ENCODE data around the gene OPRL1. TPM values are rescaled to one million over a fixed set of nuclear protein-coding genes. Genes with fewer than 3 reads are reported as not detected.
A peak's percentile ranks its signal among the peaks of the same experiment; 100 is the strongest.

OPRL1 gene
- total and polyA plus RNA-seq, 2 of the 8 experiments (the other 6 are each of a cell fraction or from before 2014, with no cell fraction given), result 0.63 to 0.98 TPM

- Histone ChIP-seq H3K9me3 (ENCODE audit: insufficient read depth in 2 of 2, low read depth in 1 of 2, low read length in 1 of 2) (no peaks in the 10 kb centered on the region), H3K36me3 (ENCODE audit: control insufficient read depth in 2 of 4, insufficient read depth in 4 of 4, low read length in 3 of 4) (peaks cover 0 to 10% (median 0%) of the 10 kb centered on the region in 4 experiments; a peak in 1 of 8 replicates), H2BK5ac (ENCODE audit: low read depth, low read length) (no peak overlapping the region), H4K20me1 (replicated peaks in 1 of 2; ENCODE audit: control insufficient read depth in 1 of 2, insufficient read depth in 2 of 2, low read length in 2 of 2) (no peaks in the 10 kb centered on the region), H3K27ac (ENCODE audit: low read depth, low read length) (no peak overlapping the region), H3K4ac (replicated peaks; ENCODE audit: insufficient read length, low read depth, low read length) (no peak overlapping the region), H4K8ac (ENCODE audit: extremely low read depth, insufficient read depth, low read length) (peak overlapping the region; percentile 51; the same call in 1 of the 2 replicates), H4K5ac (ENCODE audit: insufficient read length, low read depth, low read length) (no peak overlapping the region), H2BK20ac (ENCODE audit: low read length) (no peak overlapping the region), H3K9ac (replicated peaks in 1 of 4; ENCODE audit: extremely low read depth in 1 of 4, low read depth in 3 of 4, low read length in 3 of 4) (no peak overlapping the region), H4K91ac (replicated peaks; ENCODE audit: insufficient read length, low read length) (no peak overlapping the region), H3K23ac (ENCODE audit: insufficient read length) (no peak overlapping the region), H3K79me2 (ENCODE audit: control insufficient read depth in 1 of 2, insufficient read depth in 2 of 2, low read length in 2 of 2) (no peaks in the 10 kb centered on the region), H3K27me3 (replicated peaks in 1 of 4; ENCODE audit: control insufficient read depth in 3 of 4, extremely low read depth in 1 of 4, insufficient read depth in 3 of 4, low read length in 3 of 4) (peaks cover 31 to 47% (median 39%) of the 10 kb centered on the region in 4 experiments), H3K23me2 (ENCODE audit: low read depth, low read length) (peaks cover 4% of the 10 kb centered on the region; the same call in 1 of the 2 replicates), H3K18ac (ENCODE audit: extremely low read depth, low read length) (no peak overlapping the region), H3K4me2 (ENCODE audit: insufficient read depth in 1 of 2, low read depth in 2 of 2, low read length in 2 of 2) (no peak overlapping the region), H2AK5ac (ENCODE audit: low read depth, low read length) (no peak overlapping the region), H3K56ac (replicated peaks; ENCODE audit: insufficient read length, low read depth, low read length) (no peak overlapping the region), H3K4me3 (ENCODE audit: extremely low read depth in 1 of 4, insufficient read depth in 2 of 4, low read depth in 3 of 4, low read length in 4 of 4) (no peak overlapping the region), H2BK12ac (ENCODE audit: low read depth, low read length) (peak overlapping the region; percentile 60; the same call in 1 of the 2 replicates), H2BK120ac (replicated peaks; ENCODE audit: low read depth, low read length) (no peak overlapping the region), H3K4me1 (replicated peaks in 1 of 4; ENCODE audit: control insufficient read depth in 3 of 4, insufficient read depth in 4 of 4, low read length in 3 of 4) (peaks cover 0 to 30% (median 14%) of the 10 kb centered on the region in 4 experiments; a peak in 6 of 7 replicates), H2AFZ (ENCODE audit: low read length) (no peak overlapping the region), H3K14ac (ENCODE audit: insufficient read length) (no peak overlapping the region), H2BK15ac (ENCODE audit: low read length) (peak overlapping the region; percentile 61; the same call in 1 of the 2 replicates), H3K79me1 (ENCODE audit: low read depth, low read length) (no peaks in the 10 kb centered on the region)
- FAIRE-seq (no peak), DNase-seq (ENCODE audit: low read depth in 1 of 2, low spot score in 2 of 2) (no peak)
- TF ChIP-seq RFX5 (IDR thresholded peaks at IDR 0.05; ENCODE audit: borderline replicate concordance, low read depth, low read length) (no peak), SRF (IDR thresholded peaks at IDR 0.05; ENCODE audit: low read depth, low read length) (no peak)
- CTCF ChIA-PET (ENCODE audit: partially characterized antibody), result interaction anchor here (0.7 to 15.0 kb wide), 9 partner anchors 9 to 100 kb away, joined by 3 to 139 read pairs (median 11); partner anchors contain the start of genes LKAAEAR1, OPRL1, PRPF6 and RGS19
- POLR2A ChIA-PET (ENCODE audit: partially characterized antibody), result interaction anchor here (1.6 to 3.7 kb wide), 3 partner anchors 10 to 16 kb away, joined by 5 to 24 read pairs (median 7); partner anchors contain the start of gene TCEA2
- WGBS, 2 experiments (ENCODE audit: extremely low coverage in 1 of 2, insufficient coverage in 1 of 2, insufficient read length in 1 of 2, insufficient replicate concordance in 2 of 2, low coverage in 1 of 2, low lambda C conversion rate in 2 of 2, missing lambda C conversion rate in 1 of 2), result 80% methylated on average over 6 of the region's 10 CpGs; no CpG with 5 or more reads in 1 of the 2 experiments
These were observed 27.6 kb upstream of the OPRL1 start for GRCh38 chr20:64052326-64052722.
